OCI-LY7 (cell line): ENCODE results near the gene ABCA4. TPM values are rescaled to one million over a fixed set of nuclear protein-coding genes. Genes with fewer than 3 reads are reported as not detected.

Source experiments
- BruUV-seq: library from RNA; stranded (reverse); fragments of 400-500 nt; replicated peaks from 2 replicates; lab custom pipeline; 2021; lab: Mats Ljungman, UMichigan
- CTCF ChIA-PET: fragments of 300-600 bp; sonication (Branson Sonifier 250); formaldehyde crosslinking; loops from one replicate; lab custom pipeline; 2022; ENCODE audit warnings: antibody characterized with exemption; ENCODE audit not compliant: unreplicated experiment; lab: Charles Lee
- POLR2A ChIA-PET: fragments of 300-600 bp; sonication (Branson Sonifier 250); formaldehyde crosslinking; loops from one replicate; lab custom pipeline; 2022; ENCODE audit warnings: antibody characterized with exemption; lab: Charles Lee
- DNase-seq: peaks from one replicate; pipeline ENCODE4 v3.0.0-alpha.2; 2015; ENCODE audit warnings: low spot score
- H2AFZ ChIP-seq: fragments of 200-600 bp; sonication (generic), shearing (Covaris generic); 2 replicates; pipeline ENCODE4 v1.6.1; 2014; ENCODE audit warnings: mild to moderate bottlenecking, antibody characterized with exemption, low read length, moderate library complexity
- H3K27ac ChIP-seq: fragments of 200-600 bp; sonication (generic); 2 replicates; pipeline ENCODE4 v1.5.1; 2014; ENCODE audit warnings: mixed run types, low read depth, mild to moderate bottlenecking, moderate library complexity, low read length, inconsistent platforms; ENCODE audit not compliant: poor library complexity, severe bottlenecking
- H3K36me3 ChIP-seq: fragments of 200-600 bp; sonication (generic); 2 replicates; pipeline ENCODE4 v1.6.1; 2014; ENCODE audit warnings: mild to moderate bottlenecking, antibody characterized with exemption, low read length, moderate library complexity, mixed read lengths; ENCODE audit not compliant: insufficient read depth
- H3K4me1 ChIP-seq: fragments of 200-600 bp; sonication (generic); 2 replicates; pipeline ENCODE4 v1.5.1; 2014; ENCODE audit warnings: mild to moderate bottlenecking, low read length; ENCODE audit not compliant: insufficient read depth, poor library complexity, severe bottlenecking
- H3K4me2 ChIP-seq: fragments of 200-600 bp; sonication (generic); 2 replicates; pipeline ENCODE4 v1.6.1; 2014; ENCODE audit warnings: mild to moderate bottlenecking, low read length
- H3K4me3 ChIP-seq: fragments of 200-600 bp; sonication (generic); 2 replicates; pipeline ENCODE4 v1.5.1; 2014; ENCODE audit warnings: mild to moderate bottlenecking, low read depth, low read length; ENCODE audit not compliant: poor library complexity, severe bottlenecking
- H3K79me2 ChIP-seq: fragments of 200-600 bp; sonication (generic); 2 replicates; pipeline ENCODE4 v1.6.1; 2016; ENCODE audit warnings: low read depth, mild to moderate bottlenecking, low read length, moderate library complexity, mixed read lengths; ENCODE audit not compliant: insufficient read depth
- H3K9me2 ChIP-seq: fragments of 200-600 bp; sonication (generic); 2 replicates; pipeline ENCODE4 v1.6.1; 2016; ENCODE audit warnings: mild to moderate bottlenecking, low read length, mixed read lengths; ENCODE audit not compliant: insufficient read depth
- H3K9me3 ChIP-seq: fragments of 200-600 bp; sonication (generic); 2 replicates; pipeline ENCODE4 v1.6.1; 2014; ENCODE audit warnings: mild to moderate bottlenecking, mixed run types, low read length, mixed read lengths
- H4K20me1 ChIP-seq: fragments of 200-600 bp; sonication (generic); 2 replicates; pipeline ENCODE4 v1.6.1; 2014; ENCODE audit warnings: mild to moderate bottlenecking, antibody characterized with exemption, low read length, moderate library complexity, mixed read lengths; ENCODE audit not compliant: insufficient read depth
- EZH2phosphoT487 ChIP-seq: fragments of 200-600 bp; sonication (generic); IDR thresholded peaks from 2 replicates; pipeline ENCODE4 v1.6.1; 2018; ENCODE audit warnings: low read depth, borderline replicate concordance, mild to moderate bottlenecking, mixed run types, antibody characterized with exemption, low read length, moderate library complexity, mixed read lengths
- intact Hi-C: fragments of 100-400 bp; cut with micrococcal nuclease; formaldehyde crosslinking; loops from one replicate; pipeline ENCODE4 v1.10.0; 2022; ENCODE audit not compliant: unreplicated experiment
- total RNA-seq, 2 experiments: library from RNA; depleted of rRNA in 1 of 2; stranded (reverse); fragments of >200 nt in 1 of 2; shearing (Covaris generic) in 1 of 2; gene quantifications; 2 replicates each; pipeline ENCODE4 v1.2.3, GENCODE V29; 2014 to 2022
- TF ChIP-seq, protein P1 (sequence below): fragments of 200-600 bp; sonication (generic); conservative IDR thresholded peaks from 2 replicates; pipeline ENCODE4 v1.5.1; 2014; ENCODE audit warnings: mild to moderate bottlenecking, antibody characterized with exemption, low read length, moderate library complexity, mixed read lengths

The ABCA4 gene
- total RNA-seq, 2 experiments from 2014 or later, result not detected

DNA sequence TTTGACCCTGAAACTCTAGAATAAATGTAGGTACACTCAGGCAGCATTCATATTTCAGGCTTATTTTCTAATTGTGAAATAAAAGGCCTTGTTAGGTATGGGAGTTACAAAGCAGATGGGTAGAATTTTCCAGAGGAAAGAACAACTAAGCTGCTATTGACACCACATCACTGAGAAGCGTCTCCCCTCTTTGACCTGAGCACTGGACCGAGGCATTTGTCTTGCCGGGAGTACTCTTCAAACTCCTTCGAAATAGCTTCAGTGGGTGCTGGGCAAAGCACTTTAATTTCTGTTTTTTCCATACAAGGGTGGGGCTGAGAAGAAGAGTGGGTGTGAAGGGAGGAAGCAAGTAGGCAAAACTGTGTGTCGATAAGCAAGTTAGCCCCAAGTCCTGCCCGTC is 36.4 kb downstream of the ABCA4 start:
- intact Hi-C loops, result no loop called here
- ChIA-PET POLR2A (no interaction called here), CTCF (no interaction called here)

DNA sequence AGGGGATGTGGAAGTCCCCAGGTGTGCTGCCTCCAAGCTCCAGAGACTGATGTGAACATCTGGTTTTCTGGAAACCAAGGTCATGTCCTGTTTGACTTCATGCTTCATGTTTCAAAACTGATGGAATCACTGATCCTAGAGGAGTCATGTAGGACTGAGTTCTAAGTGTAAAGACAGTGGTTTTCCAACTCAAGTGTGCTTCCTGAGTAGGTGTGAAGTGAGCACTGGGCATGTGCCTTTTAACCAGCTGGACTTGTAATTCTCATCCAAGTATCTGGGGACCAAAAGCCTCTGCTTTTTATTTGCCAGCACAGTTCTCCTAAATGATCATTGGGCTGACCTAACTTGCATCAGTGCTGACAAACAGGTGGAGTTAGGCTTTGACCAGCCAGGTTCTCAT is 36.9 kb downstream of the ABCA4 start:
- Histone ChIP-seq H3K9me3 (no peaks in the 10 kb centered on the region), H2AFZ (no peak overlapping the region), H3K36me3 (no peaks in the 10 kb centered on the region), H4K20me1 (no peaks in the 10 kb centered on the region), H3K4me1 (no peaks in the 10 kb centered on the region), H3K79me2 (no peaks in the 10 kb centered on the region), H3K27ac (no peak overlapping the region), H3K4me2 (no peak overlapping the region), H3K9me2 (no peaks in the 10 kb centered on the region), H3K4me3 (no peak overlapping the region)
- TF ChIP-seq, protein P1, sequence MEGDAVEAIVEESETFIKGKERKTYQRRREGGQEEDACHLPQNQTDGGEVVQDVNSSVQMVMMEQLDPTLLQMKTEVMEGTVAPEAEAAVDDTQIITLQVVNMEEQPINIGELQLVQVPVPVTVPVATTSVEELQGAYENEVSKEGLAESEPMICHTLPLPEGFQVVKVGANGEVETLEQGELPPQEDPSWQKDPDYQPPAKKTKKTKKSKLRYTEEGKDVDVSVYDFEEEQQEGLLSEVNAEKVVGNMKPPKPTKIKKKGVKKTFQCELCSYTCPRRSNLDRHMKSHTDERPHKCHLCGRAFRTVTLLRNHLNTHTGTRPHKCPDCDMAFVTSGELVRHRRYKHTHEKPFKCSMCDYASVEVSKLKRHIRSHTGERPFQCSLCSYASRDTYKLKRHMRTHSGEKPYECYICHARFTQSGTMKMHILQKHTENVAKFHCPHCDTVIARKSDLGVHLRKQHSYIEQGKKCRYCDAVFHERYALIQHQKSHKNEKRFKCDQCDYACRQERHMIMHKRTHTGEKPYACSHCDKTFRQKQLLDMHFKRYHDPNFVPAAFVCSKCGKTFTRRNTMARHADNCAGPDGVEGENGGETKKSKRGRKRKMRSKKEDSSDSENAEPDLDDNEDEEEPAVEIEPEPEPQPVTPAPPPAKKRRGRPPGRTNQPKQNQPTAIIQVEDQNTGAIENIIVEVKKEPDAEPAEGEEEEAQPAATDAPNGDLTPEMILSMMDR, result no peak
- TF ChIP-seq EZH2phosphoT487, result no peak
- no TSS peak for BruUV-seq
- intact Hi-C loops, result no loop called here
- DNase-seq, result no peak
- POLR2A ChIA-PET, result no interaction called here
- CTCF ChIA-PET, result no interaction called here

More for the DNA sequence above, 36.4 kb downstream of the ABCA4 start:
- Histone ChIP-seq H4K20me1 (no peaks in the 10 kb centered on the region), H3K36me3 (no peaks in the 10 kb centered on the region), H3K4me2 (no peak overlapping the region), H3K4me3 (no peak overlapping the region), H3K4me1 (no peaks in the 10 kb centered on the region), H2AFZ (no peak overlapping the region), H3K9me3 (no peaks in the 10 kb centered on the region), H3K79me2 (no peaks in the 10 kb centered on the region), H3K27ac (no peak overlapping the region), H3K9me2 (no peaks in the 10 kb centered on the region)
- no peak for DNase-seq
- BruUV-seq, result no TSS peak
- TF ChIP-seq, protein P1, result no peak
- no peak for TF ChIP-seq EZH2phosphoT487

- BruUV-seq, result no TSS peak
- CTCF ChIA-PET, result no interaction called here
- H3K36me3 ChIP-seq, result no peaks in the 10 kb centered on the region
- no peak overlapping the region for H3K4me2 ChIP-seq
- intact Hi-C loops, result no loop called here
- no peaks in the 10 kb centered on the region for H4K20me1 ChIP-seq
- TF ChIP-seq EZH2phosphoT487, result no peak
- TF ChIP-seq, protein P1, result no peak
- POLR2A ChIA-PET, result no interaction called here
- H3K9me3 ChIP-seq, result no peaks in the 10 kb centered on the region
- no peak for DNase-seq
- no peak overlapping the region for H3K27ac ChIP-seq
- no peaks in the 10 kb centered on the region for H3K4me1 ChIP-seq
- no peak overlapping the region for H2AFZ ChIP-seq
- no peaks in the 10 kb centered on the region for H3K79me2 ChIP-seq
- no peaks in the 10 kb centered on the region for H3K9me2 ChIP-seq
- H3K4me3 ChIP-seq, result no peak overlapping the region
Measured at GRCh38 chr1:94083681-94084080, 37.3 kb downstream of the ABCA4 start.
